HG02852 (cell line): ENCODE data around the gene FKBP8.

Source experiments
- ATAC-seq: cut with Tn5 transposase; IDR thresholded peaks from one replicate; pipeline ENCODE4 v1.9.1; 2021; ENCODE audit warnings: mild to moderate bottlenecking, moderate library complexity; ENCODE audit not compliant: unreplicated experiment

The FKBP8 gene

DNA sequence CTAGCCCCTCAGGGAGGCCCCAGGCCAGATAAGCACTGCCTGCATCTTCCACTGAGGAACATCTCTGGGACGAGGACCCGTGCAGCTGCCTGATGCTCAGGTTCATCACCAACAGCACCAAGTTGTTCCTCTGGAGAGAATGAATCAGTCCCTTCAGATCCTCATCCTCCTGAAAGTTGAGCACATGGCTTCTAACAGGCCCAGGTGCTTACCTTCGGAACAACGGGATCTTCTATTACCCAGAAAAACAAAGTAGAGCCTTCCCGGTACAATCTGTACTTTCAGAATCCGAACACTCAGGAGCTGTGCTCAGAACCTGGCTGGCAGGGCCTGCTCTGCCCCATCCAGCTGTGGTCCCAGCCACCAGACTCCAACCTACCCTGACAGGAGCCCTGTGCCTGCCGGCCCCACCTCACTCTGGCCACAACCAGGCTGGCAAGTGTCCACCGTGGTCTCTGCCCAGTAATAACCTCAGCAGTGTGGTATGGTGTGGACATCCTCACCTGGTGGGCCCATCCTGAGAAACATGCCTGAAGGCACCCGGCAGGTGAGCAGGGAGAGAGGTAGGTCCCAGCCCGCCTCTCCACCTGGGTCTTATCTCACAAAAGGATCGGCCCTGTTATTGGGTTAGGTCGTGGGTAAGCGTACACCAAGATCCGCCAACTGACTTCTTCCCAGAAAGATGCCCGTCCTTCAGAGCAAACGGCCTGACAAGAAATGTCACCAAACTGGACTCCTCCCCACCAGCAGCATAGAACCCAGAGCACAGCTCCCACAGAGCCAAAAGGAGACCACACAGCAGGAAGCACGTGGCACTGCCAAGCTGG lies 55.6 kb downstream of the FKBP8 start:
- ATAC-seq, result no peak

DNA sequence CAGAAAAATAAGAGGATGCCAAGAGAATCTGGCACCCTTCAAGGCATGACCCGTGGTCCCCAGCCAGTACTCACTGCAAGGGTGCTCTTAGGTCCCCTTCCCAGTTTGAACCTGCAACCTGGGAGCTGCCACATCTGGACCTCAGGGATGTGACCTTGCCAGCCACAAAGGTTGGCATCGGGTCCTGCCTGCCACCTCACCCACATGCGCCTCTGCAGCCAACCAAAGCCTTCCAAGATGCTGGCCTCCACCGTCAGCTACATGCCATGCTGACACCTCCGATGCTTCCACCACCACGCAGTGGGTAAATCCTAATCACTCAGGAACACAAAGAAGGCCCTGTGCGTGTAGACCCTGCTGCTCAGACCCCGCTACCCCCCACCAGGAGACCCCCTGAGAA lies 56.6 kb downstream of the FKBP8 start:
- ATAC-seq, result no peak

DNA sequence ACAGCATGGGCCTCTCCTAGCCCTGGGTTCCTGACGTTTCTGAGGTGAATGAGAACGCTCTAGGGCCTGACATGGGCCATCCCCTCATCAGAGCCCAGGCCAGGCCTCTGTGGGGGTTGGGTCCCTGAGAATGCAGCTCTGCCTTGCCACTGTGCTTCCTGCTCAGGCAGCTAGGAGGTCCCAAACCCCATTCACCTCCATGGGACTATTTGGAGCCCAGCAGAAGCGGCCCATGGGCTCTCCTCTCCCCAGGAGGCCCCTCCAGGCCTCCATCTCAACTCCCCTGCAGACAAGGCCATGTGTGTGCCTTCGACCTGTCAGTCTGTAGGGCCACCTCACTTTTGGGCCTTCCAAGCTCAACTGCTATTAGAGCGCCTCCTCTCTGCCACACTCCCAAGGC lies 58.4 kb downstream of the FKBP8 start:
- ATAC-seq, result no peak

DNA sequence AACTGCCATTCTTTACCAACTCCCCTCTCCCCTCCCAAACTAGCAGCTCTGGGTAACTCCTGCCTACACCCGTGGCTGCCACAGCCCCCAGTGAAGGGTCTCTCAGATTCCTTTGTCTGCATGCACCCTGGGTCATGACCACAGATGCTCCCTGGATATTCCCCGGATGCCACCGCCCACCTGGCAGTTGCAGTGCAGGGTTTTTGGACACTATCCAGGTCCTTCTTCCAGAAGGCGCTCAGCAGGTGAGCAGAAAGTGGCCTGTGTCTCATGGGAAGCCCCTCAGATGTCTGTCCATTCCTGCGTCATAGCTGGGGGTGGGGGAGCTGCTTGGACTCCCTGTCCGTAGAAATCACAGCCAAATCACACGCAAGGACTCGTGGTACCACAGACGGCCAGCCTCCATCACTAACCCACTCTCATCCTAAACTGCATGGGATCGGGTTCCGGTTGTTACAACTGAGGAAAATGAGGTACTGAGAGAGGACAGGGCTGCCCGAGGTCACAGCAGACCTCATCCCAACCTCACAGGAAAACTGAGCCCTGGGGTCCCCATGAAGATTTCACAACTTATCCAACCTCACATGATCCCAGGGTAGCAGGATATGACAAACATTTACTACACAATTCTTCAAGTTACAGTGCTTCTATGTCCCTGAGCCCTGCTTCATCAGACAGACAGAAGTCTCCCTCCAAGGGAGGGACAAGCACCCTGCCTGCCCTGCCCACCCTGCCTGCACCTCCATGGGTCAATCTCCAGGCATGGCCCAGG lies 60.1 kb downstream of the FKBP8 start:
- ATAC-seq, result no peak
